ENCODE data around the gene TTC28. TPM values are rescaled to one million over a fixed set of nuclear protein-coding genes. Genes with fewer than 3 reads are reported as not detected.

TTC28 gene
- total RNA-seq, 3 donors from 2014 or later: 9.6 to 32.3 (median 13.2) TPM

GRCh38 chr22:28341001-28341400, 338.6 kb downstream of the TTC28 start:
- no peaks in the 10 kb centered on the region for H3K9me3 ChIP-seq

GRCh38 chr22:28333088-28333487, 346.6 kb downstream of the TTC28 start:
- no peak overlapping the region for H3K4me3 ChIP-seq
- ATAC-seq (no peak), DNase-seq (no peak)
- intact Hi-C loops (cut with DNase I, micrococcal nuclease): no loop called here
- no peaks in the 10 kb centered on the region for H3K4me1 ChIP-seq (ENCODE audit: low read depth)
- TF ChIP-seq CTCF (IDR thresholded peaks at IDR 0.05): no peak
- no peaks in the 10 kb centered on the region for H3K9me3 ChIP-seq
- H3K36me3 ChIP-seq (ENCODE audit: low read depth): no peaks in the 10 kb centered on the region

More at GRCh38 chr22:28341001-28341400, 338.6 kb downstream of the TTC28 start:
- intact Hi-C loops (cut with DNase I, micrococcal nuclease): no loop called here
- no peak overlapping the region for H3K4me3 ChIP-seq
- H3K4me1 ChIP-seq (ENCODE audit: low read depth): no peaks in the 10 kb centered on the region
- ATAC-seq (no peak), DNase-seq (no peak)
- TF ChIP-seq CTCF (IDR thresholded peaks at IDR 0.05): no peak
- no peaks in the 10 kb centered on the region for H3K36me3 ChIP-seq (ENCODE audit: low read depth)

GRCh38 chr22:28332410-28332809, 347.2 kb downstream of the TTC28 start:
- no peak for TF ChIP-seq CTCF (IDR thresholded peaks at IDR 0.05)
- no peak for ATAC-seq
- no peaks in the 10 kb centered on the region for H3K9me3 ChIP-seq
- no peaks in the 10 kb centered on the region for H3K4me1 ChIP-seq (ENCODE audit: low read depth)
- H3K36me3 ChIP-seq (ENCODE audit: low read depth): no peaks in the 10 kb centered on the region
- DNase-seq: no peak
- H3K4me3 ChIP-seq: no peak overlapping the region
- intact Hi-C loops (cut with DNase I, micrococcal nuclease): no loop called here

GRCh38 chr22:28331695-28332094, 347.9 kb downstream of the TTC28 start:
- no peak for ATAC-seq

GRCh38 chr22:28329186-28330073, 350.2 kb downstream of the TTC28 start:
- no peak for ATAC-seq
- intact Hi-C loops (cut with DNase I, micrococcal nuclease): no loop called here

More at GRCh38 chr22:28331695-28332094, 347.9 kb downstream of the TTC28 start:
- no peaks in the 10 kb centered on the region for H3K9me3 ChIP-seq
- intact Hi-C loops (cut with DNase I, micrococcal nuclease): no loop called here
- no peaks in the 10 kb centered on the region for H3K36me3 ChIP-seq (ENCODE audit: low read depth)
- no peaks in the 10 kb centered on the region for H3K4me1 ChIP-seq (ENCODE audit: low read depth)
- DNase-seq: no peak
- H3K4me3 ChIP-seq: no peak overlapping the region
- no peak for TF ChIP-seq CTCF (IDR thresholded peaks at IDR 0.05)

More at GRCh38 chr22:28329186-28330073, 350.2 kb downstream of the TTC28 start:
- Histone ChIP-seq H3K36me3 (ENCODE audit: low read depth) (no peaks in the 10 kb centered on the region), H3K4me3 (no peak overlapping the region), H3K9me3 (no peaks in the 10 kb centered on the region), H3K4me1 (ENCODE audit: low read depth) (no peaks in the 10 kb centered on the region)
- no peak for DNase-seq
- no peak for TF ChIP-seq CTCF (IDR thresholded peaks at IDR 0.05)

Data from mucosa of descending colon (tissue), 3 donors.